ENCODE results near the gene IL11. TPM values are rescaled to one million over a fixed set of nuclear protein-coding genes. Genes with fewer than 3 reads are reported as not detected.

IL11 gene
- total RNA-seq, 6 donors from 2014 or later: 0.20 to 0.34 TPM; not detected in 4

GRCh38 chr19:55390461-55390880 is 20.2 kb upstream of the IL11 start:
- WGBS, 2 donors: 83% methylated on average over 6 to 7 of the region's 7 CpGs
- DNase-seq (no peak), ATAC-seq (ENCODE audit: low FRiP score in 2 of 2) (no peak)
- H3K36me3 ChIP-seq: peaks cover 12 to 54% (median 41%) of the 10 kb centered on the region in 4 donors
- H3K27ac ChIP-seq: no peak overlapping the region
- no peaks in the 10 kb centered on the region for H3K27me3 ChIP-seq
- TF ChIP-seq POLR2A (IDR thresholded peaks at IDR 0.05) (no peak), POLR2AphosphoS5 (IDR thresholded peaks at IDR 0.05) (no peak), CTCF (IDR thresholded peaks at IDR 0.05) (no peak), EP300 (IDR thresholded peaks at IDR 0.05) (no peak)
- H3K4me3 ChIP-seq: no peak overlapping the region
- peaks cover 24 to 40% (median 28%) of the 10 kb centered on the region in 4 donors for H3K4me1 ChIP-seq
- no peaks in the 10 kb centered on the region for H3K9me3 ChIP-seq

DNA sequence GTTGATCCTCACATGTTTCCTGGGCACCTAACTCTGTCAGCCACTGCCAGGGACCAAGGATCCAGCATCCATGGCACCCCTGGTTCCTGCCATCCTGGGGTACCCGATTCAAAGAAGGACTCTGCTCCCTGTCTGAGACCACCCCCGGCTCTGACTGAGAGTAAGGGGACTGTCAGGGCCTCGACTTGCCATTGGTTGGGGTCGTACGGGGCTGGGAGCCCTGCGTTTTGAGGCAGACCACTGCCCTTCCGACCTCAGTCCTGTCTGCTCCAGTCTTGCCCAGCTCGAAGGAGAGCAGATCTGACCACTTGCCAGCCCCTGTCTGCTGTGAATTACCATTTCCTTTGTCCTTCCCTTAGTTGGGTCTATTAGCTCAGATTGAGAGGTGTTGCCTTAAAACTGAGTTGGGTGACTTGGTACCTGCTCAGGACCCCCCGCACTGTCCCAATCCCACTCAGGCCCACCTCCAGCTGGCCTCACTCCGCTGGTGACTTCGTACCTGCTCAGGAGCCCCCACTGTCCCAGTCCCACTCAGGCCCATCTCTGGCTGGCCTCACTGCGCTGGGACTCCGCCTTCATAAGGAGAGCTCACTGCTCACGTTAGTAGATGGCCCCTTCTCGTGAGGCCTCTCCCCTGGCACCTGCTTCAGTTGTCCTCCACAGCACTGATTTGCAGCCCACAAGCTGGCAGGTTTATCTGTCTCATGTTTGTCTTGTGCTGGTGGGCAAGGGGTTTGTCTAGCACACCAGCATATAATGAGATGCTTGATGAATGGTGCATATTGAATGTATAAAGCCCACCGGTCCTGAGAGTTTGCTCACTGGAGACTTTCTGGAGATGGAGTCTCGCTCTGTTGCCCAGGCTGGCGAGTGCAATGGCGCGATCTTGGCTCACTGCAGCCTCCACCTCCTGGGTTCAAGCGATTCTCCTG is 19.4 kb upstream of the IL11 start:
- no peaks in the 10 kb centered on the region for H3K9me3 ChIP-seq
- TF ChIP-seq POLR2A (IDR thresholded peaks at IDR 0.05) (no peak), EP300 (IDR thresholded peaks at IDR 0.05) (no peak), CTCF (IDR thresholded peaks at IDR 0.05) (no peak), POLR2AphosphoS5 (IDR thresholded peaks at IDR 0.05) (no peak)
- no peak overlapping the region for H3K4me3 ChIP-seq
- peaks cover 30 to 45% (median 31%) of the 10 kb centered on the region in 4 donors for H3K4me1 ChIP-seq
- no peaks in the 10 kb centered on the region for H3K27me3 ChIP-seq
- DNase-seq (no peak), ATAC-seq (ENCODE audit: low FRiP score in 2 of 2) (no peak)
- peaks cover 12 to 54% (median 41%) of the 10 kb centered on the region in 4 donors for H3K36me3 ChIP-seq
- WGBS, 2 donors: 87% methylated on average over 13 to 21 of the region's 21 CpGs
- H3K27ac ChIP-seq: no peak overlapping the region

DNA sequence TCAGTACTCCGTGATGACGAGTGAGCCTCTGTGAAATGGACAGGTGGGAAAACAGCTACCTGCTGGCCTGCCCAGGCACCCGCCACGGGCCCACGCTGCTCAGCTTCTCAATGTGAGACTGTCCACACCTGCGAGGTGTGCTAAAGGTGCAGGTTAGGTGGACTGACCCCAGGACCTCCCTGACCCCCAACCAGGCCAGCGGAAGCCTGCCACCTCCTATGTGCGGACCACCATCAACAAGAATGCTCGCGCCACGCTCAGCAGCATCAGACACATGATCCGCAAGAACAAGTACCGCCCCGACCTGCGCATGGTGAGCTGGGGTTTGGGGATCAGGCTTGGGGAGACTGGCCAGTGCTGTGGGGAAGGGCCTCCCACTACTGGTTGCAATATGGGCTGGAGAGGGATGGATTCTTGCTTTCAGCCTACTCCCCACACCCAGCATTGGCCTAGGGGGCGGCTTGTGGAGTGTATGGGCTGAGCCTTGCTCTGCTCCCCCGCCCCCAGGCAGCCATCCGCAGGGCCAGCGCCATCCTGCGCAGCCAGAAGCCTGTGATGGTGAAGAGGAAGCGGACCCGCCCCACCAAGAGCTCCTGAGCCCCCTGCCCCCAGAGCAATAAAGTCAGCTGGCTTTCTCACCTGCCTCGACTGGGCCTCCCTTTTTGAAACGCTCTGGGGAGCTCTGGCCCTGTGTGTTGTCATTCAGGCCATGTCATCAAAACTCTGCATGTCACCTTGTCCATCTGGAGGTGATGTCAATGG is 17.7 kb upstream of the IL11 start:
- Histone ChIP-seq H3K36me3 (peaks cover 12 to 54% (median 41%) of the 10 kb centered on the region in 4 donors), H3K9me3 (no peaks in the 10 kb centered on the region), H3K4me3 (peak overlapping the region in 2 of 4 donors; percentile 90 to 99), H3K27me3 (no peaks in the 10 kb centered on the region), H3K27ac (peak overlapping the region in 2 of 4 donors; percentile 14 to 15), H3K4me1 (peaks cover 41 to 59% (median 42%) of the 10 kb centered on the region in 4 donors)
- TF ChIP-seq EP300 (IDR thresholded peaks at IDR 0.05) (no peak), POLR2A (IDR thresholded peaks at IDR 0.05) (no peak), CTCF (IDR thresholded peaks at IDR 0.05) (no peak), POLR2AphosphoS5 (IDR thresholded peaks at IDR 0.05) (no peak)
- no peak for ATAC-seq (ENCODE audit: low FRiP score in 2 of 2)
- WGBS, 2 donors: 82 to 93% methylated on average over 6 to 24 of the region's 24 CpGs
- DNase-seq: no peak

DNA sequence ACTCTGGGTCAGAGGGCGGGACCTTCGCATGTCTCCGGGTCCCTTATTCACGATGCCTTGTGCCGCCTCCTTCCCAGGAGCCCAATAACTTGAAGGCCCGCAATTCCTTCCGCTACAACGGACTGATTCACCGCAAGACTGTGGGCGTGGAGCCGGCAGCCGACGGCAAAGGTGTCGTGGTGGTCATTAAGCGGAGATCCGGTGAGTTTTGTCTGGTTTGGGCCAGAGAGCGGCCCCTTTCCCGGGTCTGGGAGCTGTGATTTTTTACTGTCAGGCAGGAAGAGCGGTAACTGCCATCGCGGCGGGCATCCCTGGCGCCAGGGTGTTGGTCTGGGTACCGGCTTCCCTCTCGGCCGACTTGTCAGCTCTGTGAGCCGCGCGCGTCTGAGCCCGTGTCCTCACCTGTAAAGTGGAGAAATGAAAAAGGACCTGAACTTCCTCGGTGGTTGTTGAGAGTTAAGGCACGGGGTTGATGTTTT is 16.3 kb upstream of the IL11 start:
- H3K36me3 ChIP-seq: peaks cover 12 to 50% (median 38%) of the 10 kb centered on the region in 4 donors
- TF ChIP-seq POLR2AphosphoS5 (IDR thresholded peaks at IDR 0.05) (no peak), CTCF (IDR thresholded peaks at IDR 0.05) (no peak), POLR2A (IDR thresholded peaks at IDR 0.05) (no peak), EP300 (IDR thresholded peaks at IDR 0.05) (no peak)
- peak overlapping the region; percentile 60 to 99 (median 85) for H3K4me3 ChIP-seq
- whole genome bisulfite sequencing, 2 donors: 1 to 2% methylated on average over 19 to 30 of the region's 33 CpGs
- no peaks in the 10 kb centered on the region for H3K9me3 ChIP-seq
- H3K27ac ChIP-seq: peak overlapping the region; percentile 91 to 97 (median 92)
- H3K27me3 ChIP-seq: no peaks in the 10 kb centered on the region
- peak in 1 of 2 donors; percentile 81 for DNase-seq
- peaks cover 41 to 59% (median 45%) of the 10 kb centered on the region in 4 donors for H3K4me1 ChIP-seq
- no peak for ATAC-seq (ENCODE audit: low FRiP score in 2 of 2)
